Measurements from ENCODE around the gene VWA8.

Gene VWA8

DNA sequence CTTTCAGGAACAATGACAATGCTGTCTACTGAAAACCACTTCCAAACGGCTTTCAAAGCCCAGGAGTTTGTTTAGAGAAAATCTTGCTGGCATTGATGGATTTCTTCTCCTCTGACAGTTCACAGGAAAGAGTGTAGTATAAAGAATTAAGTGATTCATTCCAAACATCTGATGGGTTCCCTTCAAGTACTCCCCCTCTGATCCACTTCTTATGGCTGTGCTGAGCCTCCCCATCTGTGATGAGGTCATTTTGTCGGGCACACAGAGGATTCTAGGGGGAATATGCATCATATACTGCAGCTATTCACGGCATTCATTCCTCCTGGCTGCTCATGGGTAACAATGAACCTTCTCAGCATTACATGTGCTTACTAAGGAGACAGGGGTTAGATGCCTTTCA, 395.7 kb downstream of the VWA8 start:
- H3K4me1 ChIP-seq (ENCODE audit: insufficient read depth, low read length) = peaks cover 9% of the 10 kb centered on the region; the same call in 1 of the 2 replicates
- H3K9ac ChIP-seq (ENCODE audit: low read depth, low read length) = no peak overlapping the region
- peaks cover 10% of the 10 kb centered on the region; the same call in 1 of the 2 replicates for H3K36me3 ChIP-seq (ENCODE audit: insufficient read depth, low read length)
- H3K4me3 ChIP-seq (ENCODE audit: low read length) = no peak overlapping the region
- WGBS = 72% methylated on average over 3 of the region's 3 CpGs
- no peaks in the 10 kb centered on the region for H3K9me3 ChIP-seq (ENCODE audit: insufficient read depth, low read depth, low read length)
- H3K27me3 ChIP-seq (ENCODE audit: insufficient read depth, low read length) = no peaks in the 10 kb centered on the region
- H3K27ac ChIP-seq (ENCODE audit: low read depth, low read length) = no peak overlapping the region

DNA sequence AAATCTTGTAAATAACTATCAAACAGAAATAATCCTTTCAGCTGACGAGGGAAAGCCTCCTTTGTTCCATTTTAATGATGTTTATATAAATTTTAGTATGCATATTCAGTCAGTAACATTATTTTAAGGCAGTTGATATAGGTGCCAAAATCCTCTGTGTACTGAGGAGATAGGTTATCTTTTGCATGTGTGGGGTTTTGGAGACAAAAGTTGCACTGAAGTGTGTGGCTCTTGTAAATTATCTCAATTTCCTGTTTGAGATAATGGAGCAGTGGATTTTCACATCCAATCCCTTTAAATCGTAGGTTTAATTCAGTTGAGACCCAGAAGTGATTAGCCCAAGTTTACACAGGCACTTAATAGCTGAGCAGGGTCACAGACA, 396.9 kb downstream of the VWA8 start:
- WGBS = 78% methylated on average over 1 of the region's 2 CpGs
- H3K27me3 ChIP-seq (ENCODE audit: insufficient read depth, low read length) = no peaks in the 10 kb centered on the region
- peaks cover 9% of the 10 kb centered on the region; the same call in 1 of the 2 replicates for H3K4me1 ChIP-seq (ENCODE audit: insufficient read depth, low read length)
- H3K9me3 ChIP-seq (ENCODE audit: insufficient read depth, low read depth, low read length) = no peaks in the 10 kb centered on the region
- no peak overlapping the region for H3K9ac ChIP-seq (ENCODE audit: low read depth, low read length)
- H3K36me3 ChIP-seq (ENCODE audit: insufficient read depth, low read length) = 0 out of 2 replicates have a peak, but pooled peaks cover 5% of the 10 kb centered on the region
- no peak overlapping the region for H3K4me3 ChIP-seq (ENCODE audit: low read length)
- H3K27ac ChIP-seq (ENCODE audit: low read depth, low read length) = no peak overlapping the region

DNA sequence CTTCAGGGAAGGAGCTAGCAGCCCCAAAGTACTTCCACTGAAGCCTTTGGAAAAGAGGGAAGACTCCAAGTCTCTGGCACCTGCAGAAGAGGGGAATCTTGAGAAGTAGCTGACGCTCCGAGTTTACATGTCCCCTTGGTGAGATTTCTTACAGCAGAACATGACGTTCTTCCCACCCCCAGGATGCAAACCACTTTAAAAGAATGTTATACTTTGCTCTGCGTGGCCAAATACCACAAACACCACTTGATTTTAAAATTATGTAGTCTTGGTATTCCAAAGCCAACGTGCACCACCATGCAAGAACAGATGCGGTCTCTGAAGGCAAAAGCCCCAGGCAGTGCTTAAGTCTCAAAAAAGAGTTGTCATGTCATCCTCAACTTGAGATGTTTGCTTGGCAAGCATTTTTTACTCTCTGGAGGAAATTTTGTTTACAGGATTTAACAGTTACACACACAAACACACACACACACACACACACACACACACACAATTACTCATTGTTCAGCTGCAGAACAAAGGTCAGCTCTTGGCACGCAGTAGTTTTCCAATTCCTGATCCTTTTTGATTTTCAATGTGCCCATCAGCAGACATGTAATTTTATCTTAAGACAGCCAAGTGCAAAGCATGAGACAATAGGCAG, 397.4 kb downstream of the VWA8 start:
- Histone ChIP-seq H3K36me3 (ENCODE audit: insufficient read depth, low read length) (0 out of 2 replicates have a peak, but pooled peaks cover 5% of the 10 kb centered on the region), H3K4me1 (ENCODE audit: insufficient read depth, low read length) (peaks cover 9% of the 10 kb centered on the region; the same call in 1 of the 2 replicates), H3K27me3 (ENCODE audit: insufficient read depth, low read length) (no peaks in the 10 kb centered on the region), H3K9me3 (ENCODE audit: insufficient read depth, low read depth, low read length) (no peaks in the 10 kb centered on the region), H3K27ac (ENCODE audit: low read depth, low read length) (no peak overlapping the region), H3K4me3 (ENCODE audit: low read length) (no peak overlapping the region), H3K9ac (ENCODE audit: low read depth, low read length) (no peak overlapping the region)
- WGBS = 84% methylated on average over 7 of the region's 7 CpGs

- 91% methylated on average over 4 of the region's 6 CpGs for WGBS
- Histone ChIP-seq H3K4me1 (ENCODE audit: insufficient read depth, low read length) (peaks cover 5% of the 10 kb centered on the region; the same call in 1 of the 2 replicates), H3K9ac (ENCODE audit: low read depth, low read length) (no peak overlapping the region), H3K9me3 (ENCODE audit: insufficient read depth, low read depth, low read length) (no peaks in the 10 kb centered on the region), H3K27me3 (ENCODE audit: insufficient read depth, low read length) (no peaks in the 10 kb centered on the region), H3K36me3 (ENCODE audit: insufficient read depth, low read length) (0 out of 2 replicates have a peak, but pooled peaks cover 4% of the 10 kb centered on the region), H3K27ac (ENCODE audit: low read depth, low read length) (no peak overlapping the region), H3K4me3 (ENCODE audit: low read length) (no peak overlapping the region)
These were observed 398.2 kb downstream of the VWA8 start for GRCh38 chr13:41562541-41563178.

DNA sequence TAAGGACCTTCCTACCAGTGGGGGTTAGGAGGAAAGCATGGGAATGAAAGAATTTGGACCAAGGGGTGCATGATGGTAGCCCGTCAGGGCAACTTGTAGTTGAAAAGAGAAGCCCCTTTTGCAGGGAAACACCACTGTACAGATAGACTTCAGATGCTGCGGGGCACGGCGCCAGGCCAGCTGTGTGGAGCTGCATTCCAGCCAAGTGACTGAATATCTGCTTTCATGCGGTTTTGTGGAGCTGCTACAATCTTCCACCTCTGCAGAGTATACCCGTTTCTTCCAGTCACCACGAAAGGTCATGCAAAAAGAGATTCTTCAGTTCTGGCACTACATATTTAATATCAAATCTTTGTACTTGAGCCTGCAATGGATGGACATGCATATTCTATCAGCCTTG, 398.8 kb downstream of the VWA8 start:
- Histone ChIP-seq H3K9me3 (ENCODE audit: insufficient read depth, low read depth, low read length) (no peaks in the 10 kb centered on the region), H3K36me3 (ENCODE audit: insufficient read depth, low read length) (0 out of 2 replicates have a peak, but pooled peaks cover 2% of the 10 kb centered on the region), H3K4me3 (ENCODE audit: low read length) (no peak overlapping the region), H3K27me3 (ENCODE audit: insufficient read depth, low read length) (no peaks in the 10 kb centered on the region), H3K27ac (ENCODE audit: low read depth, low read length) (no peak overlapping the region), H3K9ac (ENCODE audit: low read depth, low read length) (no peak overlapping the region), H3K4me1 (ENCODE audit: insufficient read depth, low read length) (peaks cover 5% of the 10 kb centered on the region; the same call in 1 of the 2 replicates)
- 95% methylated on average over 7 of the region's 7 CpGs for WGBS

GRCh38 chr13:41561170-41561569, 399.7 kb downstream of the VWA8 start:
- WGBS = 96% methylated on average over 4 of the region's 4 CpGs
- H3K9ac ChIP-seq (ENCODE audit: low read depth, low read length) = no peak overlapping the region
- H3K36me3 ChIP-seq (ENCODE audit: insufficient read depth, low read length) = no peaks in the 10 kb centered on the region
- no peak overlapping the region for H3K4me3 ChIP-seq (ENCODE audit: low read length)
- H3K4me1 ChIP-seq (ENCODE audit: insufficient read depth, low read length) = peaks cover 5% of the 10 kb centered on the region; the same call in 1 of the 2 replicates
- no peak overlapping the region for H3K27ac ChIP-seq (ENCODE audit: low read depth, low read length)
- H3K27me3 ChIP-seq (ENCODE audit: insufficient read depth, low read length) = no peaks in the 10 kb centered on the region
- H3K9me3 ChIP-seq (ENCODE audit: insufficient read depth, low read depth, low read length) = no peaks in the 10 kb centered on the region

- H3K27ac ChIP-seq (ENCODE audit: low read depth, low read length) = no peak overlapping the region
- H3K4me3 ChIP-seq (ENCODE audit: low read length) = no peak overlapping the region
- H3K9me3 ChIP-seq (ENCODE audit: insufficient read depth, low read depth, low read length) = no peaks in the 10 kb centered on the region
- no peaks in the 10 kb centered on the region for H3K36me3 ChIP-seq (ENCODE audit: insufficient read depth, low read length)
- WGBS = 86% methylated on average over 3 of the region's 3 CpGs
- H3K4me1 ChIP-seq (ENCODE audit: insufficient read depth, low read length) = no peaks in the 10 kb centered on the region; the same call in 1 of the 2 replicates
- no peaks in the 10 kb centered on the region for H3K27me3 ChIP-seq (ENCODE audit: insufficient read depth, low read length)
- H3K9ac ChIP-seq (ENCODE audit: low read depth, low read length) = no peak overlapping the region
These were observed 401.9 kb downstream of the VWA8 start for GRCh38 chr13:41558781-41559560.

- H3K27ac ChIP-seq (ENCODE audit: low read depth, low read length) = no peak overlapping the region
- 93% methylated on average over 2 of the region's 2 CpGs for WGBS
- no peaks in the 10 kb centered on the region for H3K4me1 ChIP-seq (ENCODE audit: insufficient read depth, low read length)
- H3K9me3 ChIP-seq (ENCODE audit: insufficient read depth, low read depth, low read length) = no peaks in the 10 kb centered on the region
- no peaks in the 10 kb centered on the region for H3K36me3 ChIP-seq (ENCODE audit: insufficient read depth, low read length)
- H3K9ac ChIP-seq (ENCODE audit: low read depth, low read length) = no peak overlapping the region
- H3K4me3 ChIP-seq (ENCODE audit: low read length) = no peak overlapping the region
- no peaks in the 10 kb centered on the region for H3K27me3 ChIP-seq (ENCODE audit: insufficient read depth, low read length)
These were observed 403.2 kb downstream of the VWA8 start for GRCh38 chr13:41557719-41558118.

GRCh38 chr13:41554626-41555386, 406.1 kb downstream of the VWA8 start:
- Histone ChIP-seq H3K4me1 (ENCODE audit: insufficient read depth, low read length) (no peaks in the 10 kb centered on the region), H3K36me3 (ENCODE audit: insufficient read depth, low read length) (no peaks in the 10 kb centered on the region), H3K27ac (ENCODE audit: low read depth, low read length) (no peak overlapping the region), H3K27me3 (ENCODE audit: insufficient read depth, low read length) (no peaks in the 10 kb centered on the region), H3K4me3 (ENCODE audit: low read length) (no peak overlapping the region), H3K9ac (ENCODE audit: low read depth, low read length) (no peak overlapping the region), H3K9me3 (ENCODE audit: insufficient read depth, low read depth, low read length) (no peaks in the 10 kb centered on the region)
- 95% methylated on average over 10 of the region's 10 CpGs for WGBS

GRCh38 chr13:41554180-41554579, 406.7 kb downstream of the VWA8 start:
- Histone ChIP-seq H3K4me3 (ENCODE audit: low read length) (no peak overlapping the region), H3K9me3 (ENCODE audit: insufficient read depth, low read depth, low read length) (no peaks in the 10 kb centered on the region), H3K4me1 (ENCODE audit: insufficient read depth, low read length) (peaks cover 1% of the 10 kb centered on the region; the same call in 1 of the 2 replicates), H3K9ac (ENCODE audit: low read depth, low read length) (no peak overlapping the region), H3K27ac (ENCODE audit: low read depth, low read length) (no peak overlapping the region), H3K36me3 (ENCODE audit: insufficient read depth, low read length) (no peaks in the 10 kb centered on the region), H3K27me3 (ENCODE audit: insufficient read depth, low read length) (no peaks in the 10 kb centered on the region)
- WGBS = 93% methylated on average over 2 of the region's 2 CpGs
